NCI-H1436 (cell line): ENCODE measurements around the gene LTA4H.
A peak's percentile ranks its signal among the peaks of the same experiment; 100 is the strongest.

Experiments used
- DNase-seq: peaks from one replicate; lab custom pipeline; 2025; lab: John Stamatoyannopoulos, UW

Gene LTA4H

GRCh38 chr12:96057986-96058553 lies 22.7 kb upstream of the LTA4H start:
- DNase-seq, result no peak

- no peak for DNase-seq
Measured at GRCh38 chr12:96056646-96057455, 21.5 kb upstream of the LTA4H start.

- no peak for DNase-seq
Measured at GRCh38 chr12:96054244-96054610, 18.8 kb upstream of the LTA4H start.

- no peak for DNase-seq
Measured at GRCh38 chr12:96053476-96054243, 18.3 kb upstream of the LTA4H start.

- no peak for DNase-seq
Measured at GRCh38 chr12:96051756-96052485, 16.5 kb upstream of the LTA4H start.

- no peak for DNase-seq
Measured at GRCh38 chr12:96050139-96050538, 14.8 kb upstream of the LTA4H start.

GRCh38 chr12:96049101-96049500 lies 13.7 kb upstream of the LTA4H start:
- no peak for DNase-seq

- DNase-seq, result no peak
Measured at GRCh38 chr12:96048393-96048969, 13.1 kb upstream of the LTA4H start.

- DNase-seq, result peak; percentile 17
Measured at GRCh38 chr12:96047229-96048211, 12.1 kb upstream of the LTA4H start.

GRCh38 chr12:96046543-96047228 lies 11.3 kb upstream of the LTA4H start:
- no peak for DNase-seq

GRCh38 chr12:96045566-96045965 lies 10.2 kb upstream of the LTA4H start:
- DNase-seq, result no peak

GRCh38 chr12:96044943-96045290 lies 9.5 kb upstream of the LTA4H start:
- no peak for DNase-seq

GRCh38 chr12:96044017-96044942 lies 8.9 kb upstream of the LTA4H start:
- DNase-seq, result no peak

- no peak for DNase-seq
Measured at GRCh38 chr12:96041181-96041580, 5.8 kb upstream of the LTA4H start.

- DNase-seq, result no peak
Measured at GRCh38 chr12:96040305-96041133, 5.1 kb upstream of the LTA4H start.

GRCh38 chr12:96039516-96039915 lies 4.1 kb upstream of the LTA4H start:
- no peak for DNase-seq

- no peak for DNase-seq
Measured at GRCh38 chr12:96036765-96037455, 1.5 kb upstream of the LTA4H start.
